ENCODE data around the gene MGRN1.

Gene MGRN1

DNA sequence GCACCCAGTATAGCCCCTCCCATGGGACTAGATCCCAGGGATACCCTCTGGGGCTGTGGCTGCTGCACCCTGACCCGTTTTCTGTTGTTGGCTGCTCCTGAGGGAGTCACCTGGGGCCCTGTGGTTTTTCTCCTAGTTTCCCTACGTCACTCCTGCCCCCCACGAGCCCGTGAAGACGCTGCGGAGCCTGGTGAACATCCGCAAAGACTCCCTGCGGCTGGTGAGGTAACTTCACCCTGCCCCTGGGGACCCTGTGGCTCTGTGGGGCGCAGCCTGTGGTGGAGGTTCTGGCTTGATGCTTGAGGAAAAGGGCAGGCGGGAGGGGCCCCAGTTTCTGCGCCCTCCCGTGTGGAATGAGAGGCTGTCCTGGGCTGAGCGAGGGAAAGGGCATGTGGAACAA, 27.2 kb downstream of the MGRN1 start:
- TF ChIP-seq SIN3A (IDR thresholded peaks at IDR 0.05; ENCODE audit: borderline replicate concordance, insufficient read depth, low read length) (no peak), REST (IDR thresholded peaks at IDR 0.05; ENCODE audit: insufficient read depth in 1 of 2, low read depth in 2 of 2, low read length in 2 of 2) (no peak), TAF1 (IDR thresholded peaks at IDR 0.05; ENCODE audit: borderline replicate concordance, insufficient read depth, low read length) (no peak), POLR2AphosphoS5 (IDR thresholded peaks at IDR 0.05; ENCODE audit: low read depth, low read length) (no peak), FOXP2 (optimal IDR thresholded peaks at IDR 0.05; ENCODE audit: borderline replicate concordance, extremely low read depth, extremely low read length, insufficient read depth) (no peak)

GRCh38 chr16:4652561-4652960, 27.9 kb downstream of the MGRN1 start:
- TF ChIP-seq REST (IDR thresholded peaks at IDR 0.05; ENCODE audit: insufficient read depth in 1 of 2, low read depth in 2 of 2, low read length in 2 of 2) = no peak
- TF ChIP-seq TAF1 (IDR thresholded peaks at IDR 0.05; ENCODE audit: borderline replicate concordance, insufficient read depth, low read length) = no peak
- TF ChIP-seq SIN3A (IDR thresholded peaks at IDR 0.05; ENCODE audit: borderline replicate concordance, insufficient read depth, low read length) = no peak
- TF ChIP-seq POLR2AphosphoS5 (IDR thresholded peaks at IDR 0.05; ENCODE audit: low read depth, low read length) = no peak
- no peak for TF ChIP-seq FOXP2 (optimal IDR thresholded peaks at IDR 0.05; ENCODE audit: borderline replicate concordance, extremely low read depth, extremely low read length, insufficient read depth)

GRCh38 chr16:4654011-4654963, 29.7 kb downstream of the MGRN1 start:
- no peak for TF ChIP-seq SIN3A (IDR thresholded peaks at IDR 0.05; ENCODE audit: borderline replicate concordance, insufficient read depth, low read length)
- no peak for TF ChIP-seq POLR2AphosphoS5 (IDR thresholded peaks at IDR 0.05; ENCODE audit: low read depth, low read length)
- TF ChIP-seq REST (IDR thresholded peaks at IDR 0.05; ENCODE audit: insufficient read depth in 1 of 2, low read depth in 2 of 2, low read length in 2 of 2) = no peak
- no peak for TF ChIP-seq FOXP2 (optimal IDR thresholded peaks at IDR 0.05; ENCODE audit: borderline replicate concordance, extremely low read depth, extremely low read length, insufficient read depth)
- TF ChIP-seq TAF1 (IDR thresholded peaks at IDR 0.05; ENCODE audit: borderline replicate concordance, insufficient read depth, low read length) = no peak

DNA sequence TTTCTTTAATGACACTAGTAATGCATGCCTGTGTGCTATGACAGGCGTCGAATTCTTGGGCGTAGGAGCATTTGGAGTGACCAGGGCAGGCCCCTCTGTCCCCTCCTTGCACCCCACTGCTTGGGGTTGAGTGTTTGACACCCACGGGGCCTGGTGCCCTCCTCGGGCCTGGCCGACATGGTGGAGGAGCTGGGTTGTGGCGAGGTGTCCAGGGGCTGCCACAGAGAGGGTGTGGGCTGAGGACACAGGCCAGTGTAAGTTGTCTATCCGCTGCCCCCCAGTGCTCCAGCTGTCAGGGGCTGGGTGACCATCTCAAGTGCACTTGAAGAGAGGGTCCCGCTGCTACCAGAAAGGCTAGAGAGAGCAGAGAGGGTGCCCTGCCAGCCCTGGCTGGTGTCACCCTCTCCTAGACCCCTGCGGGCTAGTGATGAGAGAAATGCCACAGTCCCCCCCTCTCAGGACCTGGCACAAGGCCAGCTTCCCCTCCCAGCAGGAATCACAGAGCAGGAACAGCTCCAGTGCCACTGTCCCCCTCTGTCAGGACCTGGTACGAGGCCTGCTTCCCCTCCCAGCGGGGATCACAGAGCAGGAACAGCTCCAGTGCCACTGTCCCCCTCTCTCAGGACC, 30.5 kb downstream of the MGRN1 start:
- TF ChIP-seq POLR2AphosphoS5 (IDR thresholded peaks at IDR 0.05; ENCODE audit: low read depth, low read length) = no peak

- TF ChIP-seq REST (IDR thresholded peaks at IDR 0.05; ENCODE audit: insufficient read depth in 1 of 2, low read depth in 2 of 2, low read length in 2 of 2) (no peak), TAF1 (IDR thresholded peaks at IDR 0.05; ENCODE audit: borderline replicate concordance, insufficient read depth, low read length) (no peak), FOXP2 (optimal IDR thresholded peaks at IDR 0.05; ENCODE audit: borderline replicate concordance, extremely low read depth, extremely low read length, insufficient read depth) (no peak), SIN3A (IDR thresholded peaks at IDR 0.05; ENCODE audit: borderline replicate concordance, insufficient read depth, low read length) (no peak), POLR2AphosphoS5 (IDR thresholded peaks at IDR 0.05; ENCODE audit: low read depth, low read length) (no peak)
Observed at GRCh38 chr16:4655801-4656200, 31.2 kb downstream of the MGRN1 start.
